Epithelial cell of proximal tubule (primary cell): ENCODE data around the gene CCDC174. TPM values are rescaled to one million over a fixed set of nuclear protein-coding genes. Genes with fewer than 3 reads are reported as not detected.

ENCODE experiments used
- DNase-seq: peaks from one replicate; pipeline ENCODE4 v3.0.0-alpha.2; 2011; ENCODE audit warnings: low read depth
- H3K4me3 ChIP-seq: 2 replicates; pipeline ENCODE4 v1.5.1; 2011; ENCODE audit warnings: low read depth, mild to moderate bottlenecking, low read length
- total RNA-seq: library from RNA; depleted of rRNA; stranded (reverse); fragments of >200 nt; gene quantifications from 2 replicates; pipeline ENCODE4 v1.2.3, GENCODE V29; 2015
- TF ChIP-seq, protein P1 (sequence below): conservative IDR thresholded peaks from 2 replicates; pipeline ENCODE4 v1.5.1; 2012; ENCODE audit warnings: low read depth, mild to moderate bottlenecking, low read length

CCDC174 gene
- total RNA-seq, 1 donor from 2014 or later: 8.0 TPM

DNA sequence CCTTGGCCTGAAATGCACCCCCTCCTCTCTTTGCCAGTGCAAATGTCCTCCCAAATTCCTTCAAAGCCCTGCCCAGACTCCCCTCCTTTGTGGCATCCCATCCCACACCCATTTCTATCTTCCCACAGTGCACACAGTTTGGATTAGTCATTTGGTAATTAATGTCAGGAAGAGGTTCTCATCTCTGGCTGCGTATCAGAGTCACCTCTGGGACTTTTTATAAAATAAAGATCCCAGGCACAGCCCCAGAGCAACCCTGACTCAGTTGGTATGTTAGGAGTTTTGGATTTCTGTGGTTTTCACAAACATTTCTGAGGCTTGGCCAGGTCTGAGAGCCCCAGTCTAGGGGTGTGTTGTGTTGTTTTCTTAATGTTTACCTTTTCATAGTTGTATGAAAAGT lies 65.0 kb downstream of the CCDC174 start:
- no peak overlapping the region for H3K4me3 ChIP-seq
- TF ChIP-seq, protein P1, sequence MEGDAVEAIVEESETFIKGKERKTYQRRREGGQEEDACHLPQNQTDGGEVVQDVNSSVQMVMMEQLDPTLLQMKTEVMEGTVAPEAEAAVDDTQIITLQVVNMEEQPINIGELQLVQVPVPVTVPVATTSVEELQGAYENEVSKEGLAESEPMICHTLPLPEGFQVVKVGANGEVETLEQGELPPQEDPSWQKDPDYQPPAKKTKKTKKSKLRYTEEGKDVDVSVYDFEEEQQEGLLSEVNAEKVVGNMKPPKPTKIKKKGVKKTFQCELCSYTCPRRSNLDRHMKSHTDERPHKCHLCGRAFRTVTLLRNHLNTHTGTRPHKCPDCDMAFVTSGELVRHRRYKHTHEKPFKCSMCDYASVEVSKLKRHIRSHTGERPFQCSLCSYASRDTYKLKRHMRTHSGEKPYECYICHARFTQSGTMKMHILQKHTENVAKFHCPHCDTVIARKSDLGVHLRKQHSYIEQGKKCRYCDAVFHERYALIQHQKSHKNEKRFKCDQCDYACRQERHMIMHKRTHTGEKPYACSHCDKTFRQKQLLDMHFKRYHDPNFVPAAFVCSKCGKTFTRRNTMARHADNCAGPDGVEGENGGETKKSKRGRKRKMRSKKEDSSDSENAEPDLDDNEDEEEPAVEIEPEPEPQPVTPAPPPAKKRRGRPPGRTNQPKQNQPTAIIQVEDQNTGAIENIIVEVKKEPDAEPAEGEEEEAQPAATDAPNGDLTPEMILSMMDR: no peak
- DNase-seq: no peak

DNA sequence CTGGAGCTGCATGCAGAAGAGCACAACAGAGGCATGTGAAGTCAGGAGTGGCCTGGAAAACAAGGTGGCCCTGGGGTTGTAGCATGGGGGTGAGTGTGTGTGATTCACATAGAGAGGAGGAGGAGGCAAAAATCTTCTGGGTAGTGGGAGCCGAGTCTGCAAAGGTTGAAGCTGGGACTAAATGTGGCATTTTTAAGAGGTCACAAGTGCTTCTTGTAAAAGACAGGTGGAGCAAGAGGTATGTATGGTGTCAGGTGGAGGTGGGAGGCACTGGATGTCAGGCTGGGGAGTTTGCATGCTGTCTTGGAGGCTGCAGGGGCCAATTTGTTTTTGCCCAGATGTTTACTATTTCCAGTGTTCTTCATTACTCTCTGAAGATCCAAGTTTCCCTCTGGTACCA lies 65.7 kb downstream of the CCDC174 start:
- H3K4me3 ChIP-seq: no peak overlapping the region
- TF ChIP-seq, protein P1: no peak
- DNase-seq: no peak

DNA sequence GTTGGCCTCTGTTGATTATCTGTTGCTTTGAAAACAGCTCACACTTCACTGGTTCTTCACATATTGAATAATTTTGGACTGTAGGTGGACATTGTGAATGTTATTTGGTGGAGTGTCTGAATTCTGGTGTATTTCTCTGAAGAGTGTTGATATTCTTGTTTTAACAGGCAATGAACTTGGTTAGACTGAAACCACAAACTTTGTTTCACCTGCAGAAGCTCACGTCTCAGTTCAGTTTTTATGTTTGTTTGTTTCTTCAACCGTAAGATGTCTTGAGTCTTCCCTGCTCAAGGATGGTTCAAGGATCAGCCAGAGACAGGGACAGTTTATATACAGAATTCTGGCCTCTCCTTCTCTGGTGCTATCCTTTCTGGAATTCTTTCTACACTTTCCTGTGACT lies 67.0 kb downstream of the CCDC174 start:
- DNase-seq: no peak
- no peak overlapping the region for H3K4me3 ChIP-seq
- TF ChIP-seq, protein P1: no peak

DNA sequence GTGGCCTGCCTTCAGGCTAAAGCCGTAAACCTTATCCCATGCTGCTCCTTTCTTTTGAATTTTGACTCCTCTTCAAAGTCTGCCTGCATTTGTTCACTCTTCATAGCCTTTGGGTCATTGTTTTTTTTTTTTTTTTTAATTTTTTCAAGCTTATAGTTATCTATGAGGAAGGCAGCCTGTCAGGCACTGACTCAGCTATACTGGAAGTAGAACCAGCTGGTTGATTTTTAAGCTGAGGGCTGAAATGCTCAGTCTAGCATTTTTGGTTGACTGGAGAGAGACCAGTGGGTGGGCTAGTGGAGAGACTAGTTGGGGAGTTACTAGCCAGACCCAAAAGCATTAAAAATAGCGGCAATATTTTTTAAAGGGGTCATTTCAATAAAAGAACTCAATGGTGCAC lies 67.4 kb downstream of the CCDC174 start:
- no peak for DNase-seq
- TF ChIP-seq, protein P1: no peak
- H3K4me3 ChIP-seq: no peak overlapping the region

DNA sequence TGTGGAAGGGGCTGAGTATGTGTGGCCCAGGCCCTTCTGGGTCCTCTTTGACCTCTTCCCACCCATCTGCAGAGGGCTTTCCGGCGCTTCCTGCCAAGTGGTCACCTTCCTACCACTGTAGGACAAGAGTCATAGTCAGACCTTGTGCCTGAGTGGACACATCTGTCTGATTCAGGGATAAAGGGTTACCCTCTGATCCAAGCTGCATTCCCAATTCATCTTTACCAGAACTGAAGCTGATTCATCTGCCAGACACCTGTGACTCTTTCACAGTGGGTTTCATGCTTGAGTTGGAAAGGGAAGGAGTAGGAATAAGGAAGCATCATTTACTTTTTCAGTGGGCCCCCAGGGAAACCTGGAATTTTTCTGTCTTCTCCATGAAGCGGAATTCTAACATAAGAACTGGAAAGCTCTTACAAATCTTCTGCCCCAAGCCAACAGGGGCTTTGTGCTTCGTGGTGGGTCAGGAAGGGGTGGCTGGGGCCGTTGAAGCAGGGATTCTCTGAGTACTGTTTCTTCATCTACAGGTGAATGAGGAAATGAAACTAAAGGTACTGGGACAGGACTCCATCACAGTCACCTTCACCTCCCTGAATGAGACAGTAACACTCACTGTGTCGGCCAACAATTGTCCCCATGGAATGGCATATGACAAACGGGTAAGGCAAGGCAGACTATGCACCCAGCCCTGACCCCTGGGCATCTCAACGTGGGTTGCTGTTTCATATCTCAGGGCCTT lies 69.7 kb downstream of the CCDC174 start:
- TF ChIP-seq, protein P1: no peak
- no peak overlapping the region for H3K4me3 ChIP-seq
- no peak for DNase-seq

Other genes with a start within 250 kb of the CCDC174 start
- gene SLC6A6, start 249.2 kb upstream of the CCDC174 start, total RNA-seq: 24.2 and 27.9 TPM in 2 replicates
- gene GRIP2, start 111.4 kb upstream of the CCDC174 start, total RNA-seq: under 0.01 TPM in 1 of 2 replicates, not detected in the other
- not detected in 2 replicates for gene C3orf20, start 23.4 kb downstream of the CCDC174 start, total RNA-seq
- 0.06 TPM in 1 of 2 replicates, not detected in the other for gene FGD5, start 167.2 kb downstream of the CCDC174 start, total RNA-seq